ENCODE data around the gene PDE11A. TPM values are rescaled to one million over a fixed set of nuclear protein-coding genes. Genes with fewer than 3 reads are reported as not detected.

The PDE11A gene
- total and polyA plus RNA-seq, 2 of the 8 experiments (the other 6 are each of a cell fraction or from before 2014, with no cell fraction given) = 0.19 to 0.23 TPM

DNA sequence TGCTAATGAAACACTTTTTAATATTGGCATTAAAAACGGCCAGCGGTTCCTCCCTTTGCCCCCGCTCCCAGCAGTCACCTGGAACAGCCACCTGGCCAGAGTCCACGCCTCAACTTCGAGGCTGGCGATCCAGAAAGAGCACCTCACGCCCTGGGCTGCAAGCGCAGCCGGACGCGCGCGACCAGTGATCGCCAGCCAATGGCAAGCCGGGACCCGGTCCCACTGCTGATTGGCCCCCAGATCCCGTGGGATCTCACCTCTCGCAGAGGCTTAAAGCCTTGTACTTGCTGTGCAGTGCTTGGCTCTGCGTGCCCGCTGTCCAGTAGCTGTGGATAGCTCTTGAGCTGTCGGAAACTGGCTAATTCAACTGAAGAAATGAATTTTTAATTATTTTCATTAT, 35.6 kb upstream of the PDE11A start (continued):
- TF ChIP-seq TCF12 (IDR thresholded peaks at IDR 0.05; ENCODE audit: low read depth, low read length) (no peak), BACH1 (IDR thresholded peaks at IDR 0.05; ENCODE audit: low read length) (no peak), TEAD4 (IDR thresholded peaks at IDR 0.05; ENCODE audit: low read depth, low read length) (no peak)

Measured in H1 (cell line).